A673 (cell line): ENCODE measurements around the gene CRTAP. TPM values are rescaled to one million over a fixed set of nuclear protein-coding genes. Genes with fewer than 3 reads are reported as not detected.

Experiments used
- BruUV-seq: library from RNA; stranded (reverse); fragments of 400-500 nt; replicated peaks from 2 replicates; lab custom pipeline; 2021; lab: Mats Ljungman, UMichigan
- CTCF ChIA-PET: fragments of 300-600 bp; sonication (Branson Sonifier 250); formaldehyde crosslinking; loops from one replicate; lab custom pipeline; 2022; ENCODE audit warnings: antibody characterized with exemption; lab: Charles Lee
- POLR2A ChIA-PET: fragments of 300-600 bp; sonication (Branson Sonifier 250); formaldehyde crosslinking; loops from one replicate; lab custom pipeline; 2022; ENCODE audit warnings: antibody characterized with exemption; ENCODE audit not compliant: low non-redundant PET; lab: Charles Lee
- DNase-seq: peaks from one replicate; pipeline ENCODE4 v3.0.0-alpha.2; 2015; ENCODE audit warnings: low spot score
- H3K27ac ChIP-seq: fragments of 200-600 bp; sonication (generic); 2 replicates; pipeline ENCODE4 v1.5.1; 2016; ENCODE audit warnings: mixed run types, low read depth, mild to moderate bottlenecking, mixed read lengths, antibody characterized with exemption, low read length; ENCODE audit not compliant: poor library complexity, severe bottlenecking
- H3K27me3 ChIP-seq: fragments of 200-600 bp; sonication (generic); replicated peaks from 2 replicates; pipeline ENCODE4 v1.6.1; 2017; ENCODE audit warnings: mixed run types, low read depth, mild to moderate bottlenecking, mixed read lengths, antibody characterized with exemption, low read length; ENCODE audit not compliant: insufficient read depth, poor library complexity
- H3K36me3 ChIP-seq: fragments of 200-600 bp; sonication (generic); 2 replicates; pipeline ENCODE4 v1.6.1; 2016; ENCODE audit warnings: mixed run types, mild to moderate bottlenecking, mixed read lengths, antibody characterized with exemption, low read length; ENCODE audit not compliant: insufficient read depth, poor library complexity, severe bottlenecking
- H3K4me1 ChIP-seq: fragments of 200-600 bp; sonication (generic); 2 replicates; pipeline ENCODE4 v1.6.1; 2017; ENCODE audit warnings: mixed run types, mild to moderate bottlenecking, mixed read lengths, antibody characterized with exemption, low read length; ENCODE audit not compliant: insufficient read depth, poor library complexity, severe bottlenecking
- H3K4me3 ChIP-seq: fragments of 200-600 bp; sonication (generic); 2 replicates; pipeline ENCODE4 v1.5.1; 2016; ENCODE audit warnings: low read depth, mixed run types, mild to moderate bottlenecking, mixed read lengths, low read length; ENCODE audit not compliant: poor library complexity, severe bottlenecking
- H3K9me3 ChIP-seq: fragments of 200-600 bp; sonication (generic); 2 replicates; pipeline ENCODE4 v1.6.1; 2016; ENCODE audit warnings: mixed run types, low read depth, mild to moderate bottlenecking, mixed read lengths, antibody characterized with exemption, low read length; ENCODE audit not compliant: poor library complexity, severe bottlenecking
- EZH2 ChIP-seq: fragments of 200-600 bp; sonication (generic); IDR thresholded peaks from 2 replicates; pipeline ENCODE4 v1.6.1; 2017; ENCODE audit warnings: borderline replicate concordance, low read depth, mild to moderate bottlenecking, mixed read lengths, antibody characterized with exemption, low read length; ENCODE audit not compliant: poor library complexity, severe bottlenecking
- intact Hi-C: fragments of 100-400 bp; cut with micrococcal nuclease; formaldehyde crosslinking; loops from one replicate; pipeline ENCODE4 v1.10.0; 2022; ENCODE audit not compliant: unreplicated experiment
- total RNA-seq: library from RNA; stranded (reverse); gene quantifications from 2 replicates; pipeline ENCODE4 v1.2.3, GENCODE V29; 2021
- TF ChIP-seq, protein P1 (sequence below): fragments of 300-800, 200-600 bp; sonication (generic); conservative IDR thresholded peaks from 2 replicates; pipeline ENCODE4 v1.5.1; 2017; ENCODE audit warnings: low read depth, mild to moderate bottlenecking, antibody characterized with exemption, low read length, moderate library complexity, mixed read lengths

CRTAP gene
- total RNA-seq, 1 experiment from 2014 or later: 114 TPM

- Histone ChIP-seq H3K27me3 (no peaks in the 10 kb centered on the region), H3K9me3 (no peaks in the 10 kb centered on the region), H3K27ac (no peak overlapping the region), H3K4me1 (no peaks in the 10 kb centered on the region), H3K4me3 (no peak overlapping the region), H3K36me3 (no peaks in the 10 kb centered on the region)
- DNase-seq: no peak
- BruUV-seq: no TSS peak
- CTCF ChIA-PET: no interaction called here
- TF ChIP-seq, protein P1, sequence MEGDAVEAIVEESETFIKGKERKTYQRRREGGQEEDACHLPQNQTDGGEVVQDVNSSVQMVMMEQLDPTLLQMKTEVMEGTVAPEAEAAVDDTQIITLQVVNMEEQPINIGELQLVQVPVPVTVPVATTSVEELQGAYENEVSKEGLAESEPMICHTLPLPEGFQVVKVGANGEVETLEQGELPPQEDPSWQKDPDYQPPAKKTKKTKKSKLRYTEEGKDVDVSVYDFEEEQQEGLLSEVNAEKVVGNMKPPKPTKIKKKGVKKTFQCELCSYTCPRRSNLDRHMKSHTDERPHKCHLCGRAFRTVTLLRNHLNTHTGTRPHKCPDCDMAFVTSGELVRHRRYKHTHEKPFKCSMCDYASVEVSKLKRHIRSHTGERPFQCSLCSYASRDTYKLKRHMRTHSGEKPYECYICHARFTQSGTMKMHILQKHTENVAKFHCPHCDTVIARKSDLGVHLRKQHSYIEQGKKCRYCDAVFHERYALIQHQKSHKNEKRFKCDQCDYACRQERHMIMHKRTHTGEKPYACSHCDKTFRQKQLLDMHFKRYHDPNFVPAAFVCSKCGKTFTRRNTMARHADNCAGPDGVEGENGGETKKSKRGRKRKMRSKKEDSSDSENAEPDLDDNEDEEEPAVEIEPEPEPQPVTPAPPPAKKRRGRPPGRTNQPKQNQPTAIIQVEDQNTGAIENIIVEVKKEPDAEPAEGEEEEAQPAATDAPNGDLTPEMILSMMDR: no peak
- no peak for TF ChIP-seq EZH2
- POLR2A ChIA-PET: no interaction called here
- intact Hi-C loops: no loop called here
These were observed 35.5 kb downstream of the CRTAP start for GRCh38 chr3:33149342-33149741.

DNA sequence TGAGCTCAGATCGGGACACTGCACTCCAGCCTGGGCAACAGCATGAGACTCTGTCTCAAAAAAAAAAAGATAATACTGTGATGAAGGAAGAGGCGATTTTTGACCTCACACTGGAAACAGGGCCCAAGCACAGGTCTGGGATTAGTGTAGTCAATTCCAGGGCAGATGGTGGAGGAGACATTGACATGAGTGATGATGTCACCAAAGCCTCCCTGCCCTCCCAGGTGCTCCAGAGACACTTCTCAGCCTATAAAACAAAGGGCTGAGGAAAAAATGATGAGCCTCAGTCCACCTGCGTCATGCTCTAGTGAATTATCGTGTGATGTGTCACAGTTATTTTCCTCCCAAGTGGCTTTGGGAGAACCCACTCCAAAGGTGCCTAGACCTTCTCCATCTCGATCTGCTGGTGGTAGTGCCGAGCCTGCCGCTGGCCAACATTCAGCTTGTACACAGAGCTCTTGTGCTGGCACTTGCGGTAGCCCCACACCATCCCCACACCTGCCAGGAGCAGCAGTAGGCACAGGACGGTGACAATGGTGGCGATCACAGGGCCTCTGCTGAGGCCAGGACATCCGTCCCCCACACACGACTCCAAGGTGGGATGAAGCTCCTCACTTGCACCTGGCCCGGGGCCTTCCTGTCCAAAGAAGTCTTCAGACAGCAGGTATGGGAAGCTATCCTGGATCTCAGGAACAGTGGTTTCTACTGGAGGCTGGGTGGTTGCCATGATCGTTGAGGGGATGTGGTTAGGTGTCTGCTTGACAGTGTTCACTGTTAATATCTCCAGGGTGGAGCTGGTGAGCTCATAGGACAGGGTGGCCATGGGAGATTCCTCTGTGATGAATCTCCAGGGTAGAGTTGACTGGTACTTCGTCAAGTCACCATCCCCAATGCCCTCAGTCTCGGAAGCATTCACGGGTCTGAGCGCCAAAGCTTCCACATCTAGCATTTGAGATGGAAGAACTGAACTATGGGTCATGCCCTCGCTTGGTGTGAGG, 38.8 kb downstream of the CRTAP start:
- no TSS peak for BruUV-seq
- intact Hi-C loops: loop anchor here (10.0 kb wide), 1 partner anchor 62 kb away; the partner anchor contains the start of gene SUSD5
- no peaks in the 10 kb centered on the region for H3K27me3 ChIP-seq
- ChIA-PET CTCF (no interaction called here), POLR2A (no interaction called here)
- no peak for DNase-seq
- H3K36me3 ChIP-seq: no peaks in the 10 kb centered on the region
- H3K9me3 ChIP-seq: no peaks in the 10 kb centered on the region
- TF ChIP-seq EZH2: no peak
- TF ChIP-seq, protein P1: no peak
- H3K27ac ChIP-seq: no peak overlapping the region
- H3K4me3 ChIP-seq: no peak overlapping the region
- H3K4me1 ChIP-seq: peaks cover 5% of the 10 kb centered on the region

DNA sequence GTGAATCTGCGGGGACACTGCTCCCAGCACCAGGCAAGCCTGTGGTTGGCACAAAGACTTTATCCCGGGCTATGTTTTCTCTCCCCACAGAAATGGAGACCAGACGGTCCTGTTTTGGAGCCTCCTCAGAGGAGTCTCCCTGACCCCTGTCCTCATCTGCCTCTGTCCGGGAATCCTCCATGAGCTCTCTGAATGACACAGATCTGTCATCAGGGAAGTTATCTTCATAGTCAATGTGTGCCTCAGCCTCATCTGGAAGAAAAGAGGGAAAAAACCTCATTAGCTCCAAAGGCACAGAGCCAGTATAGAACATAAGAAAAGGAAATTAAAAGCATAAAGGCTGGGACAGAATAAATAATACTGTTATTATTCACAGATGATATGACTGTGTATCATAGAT, 40.0 kb downstream of the CRTAP start:
- BruUV-seq: no TSS peak
- DNase-seq: no peak
- Histone ChIP-seq H3K36me3 (no peaks in the 10 kb centered on the region), H3K27me3 (no peaks in the 10 kb centered on the region), H3K4me3 (no peak overlapping the region), H3K9me3 (no peaks in the 10 kb centered on the region), H3K4me1 (peaks cover 5% of the 10 kb centered on the region), H3K27ac (no peak overlapping the region)
- POLR2A ChIA-PET: no interaction called here
- intact Hi-C loops: loop anchor here (10.0 kb wide), 1 partner anchor 61 kb away; the partner anchor contains the start of gene SUSD5
- no peak for TF ChIP-seq EZH2
- TF ChIP-seq, protein P1: no peak
- CTCF ChIA-PET: no interaction called here
